NCI-H2196 (cell line): ENCODE results near the gene NEUROD2.
"Not testable (repeated sequence)": the region's sequence is repeated elsewhere in the genome, so short reads cannot be mapped to it uniquely, and the experiment has no call there.

Experiments used
- DNase-seq: peaks from one replicate; lab custom pipeline; 2025; ENCODE audit not compliant: unreplicated experiment; lab: John Stamatoyannopoulos, UW

NEUROD2 gene

DNA sequence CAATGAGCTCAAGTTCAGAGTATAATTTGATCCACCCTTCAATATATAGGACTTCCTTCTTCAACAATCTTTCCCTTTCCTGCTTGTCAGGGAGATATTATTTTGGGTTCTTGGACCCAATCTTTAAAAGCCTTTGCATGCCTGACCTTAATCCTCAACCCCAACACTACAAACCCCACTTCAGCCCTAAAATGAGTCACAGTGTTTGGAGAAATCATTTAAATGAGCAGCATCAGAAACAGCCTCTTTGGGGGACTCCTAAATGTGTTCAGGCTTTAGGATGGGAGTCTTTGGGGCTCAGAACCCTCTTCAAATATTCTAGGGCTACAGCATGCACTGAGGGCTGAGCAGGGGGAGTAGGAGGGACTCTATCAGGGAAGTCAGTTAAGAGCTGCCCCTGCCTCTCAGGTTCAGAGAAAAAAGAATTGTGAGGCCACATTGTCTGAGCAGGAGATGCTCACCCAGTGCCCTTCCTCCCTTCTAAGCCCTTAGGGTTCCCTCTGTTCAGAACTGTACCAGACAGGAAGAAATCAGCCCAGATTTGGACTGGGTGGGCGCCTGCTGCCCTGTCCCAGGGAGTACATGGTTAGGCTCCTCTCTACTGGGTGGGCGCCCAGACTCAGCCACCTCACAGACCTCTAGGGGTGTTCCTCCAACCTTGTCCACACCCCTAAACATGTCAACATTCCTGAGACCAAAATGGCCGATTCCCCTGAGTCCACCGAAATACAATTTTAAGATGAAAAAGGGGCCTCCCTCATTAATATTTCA, 5.0 kb downstream of the NEUROD2 start:
- DNase-seq, result no peak

DNA sequence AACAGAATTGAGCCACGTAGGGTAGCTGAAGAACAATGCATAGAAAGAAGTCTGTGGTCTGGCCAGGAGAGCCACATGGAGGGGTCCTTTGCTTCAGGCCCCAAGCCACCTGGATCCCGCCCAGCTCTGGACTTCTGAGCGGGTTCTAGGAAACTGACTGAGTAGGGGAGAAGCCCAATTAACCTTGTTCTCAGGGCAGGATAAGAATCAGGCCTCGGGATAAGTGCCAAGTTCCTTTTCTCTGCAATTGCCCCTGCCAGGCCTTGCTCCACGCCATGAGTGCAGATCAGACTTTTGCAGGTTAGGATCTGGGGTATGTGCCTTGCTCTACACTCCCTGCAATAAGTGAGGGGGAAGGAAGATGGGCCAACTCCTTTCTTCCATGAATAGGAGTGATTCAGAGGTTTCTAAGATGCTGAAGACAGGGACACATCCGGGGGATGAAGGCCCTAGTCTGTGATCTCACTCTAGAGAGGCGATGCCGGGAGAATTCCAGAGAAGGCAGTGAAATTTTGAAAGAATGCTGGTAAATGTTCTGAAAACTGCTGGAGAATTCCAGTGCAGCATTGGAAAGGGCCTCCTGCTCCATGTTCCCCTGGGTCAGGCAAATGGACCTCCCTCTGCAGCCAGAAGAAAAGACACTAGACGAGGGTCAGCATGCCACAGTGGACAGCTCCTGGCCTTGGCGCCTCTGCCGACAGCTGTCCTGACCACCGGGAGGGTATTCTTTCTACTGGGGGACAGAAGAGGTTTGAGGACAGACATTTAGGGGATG, 5.8 kb downstream of the NEUROD2 start:
- DNase-seq, result no peak

DNA sequence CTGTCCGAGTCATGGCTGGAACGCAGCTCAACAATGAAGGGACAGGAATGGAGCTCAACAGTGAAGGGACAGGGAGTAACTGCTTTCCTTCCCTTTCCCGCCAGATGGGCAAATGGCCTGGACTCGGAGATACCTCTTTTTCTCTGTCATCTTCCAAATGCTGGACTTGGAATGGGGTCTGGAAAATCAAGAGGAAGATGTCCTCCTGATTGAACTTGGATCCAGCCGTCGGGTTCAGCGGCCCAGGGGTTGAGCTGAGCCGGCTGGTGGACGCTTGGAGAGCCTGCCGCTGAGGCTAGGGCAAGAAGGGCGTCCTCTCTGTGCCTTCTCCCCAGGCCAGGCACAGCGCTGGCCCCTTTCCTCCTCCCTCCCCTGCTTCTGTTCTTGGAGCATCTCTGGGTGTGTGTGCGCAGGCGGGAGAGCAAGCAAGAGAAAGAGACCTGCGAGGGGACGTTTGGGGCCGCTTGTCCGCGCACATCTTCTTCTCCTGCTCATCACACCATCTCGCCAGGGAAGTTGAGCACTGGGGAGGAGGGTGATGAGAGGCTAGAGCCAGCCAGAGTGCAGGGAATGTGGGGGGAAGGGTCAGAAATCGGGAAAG, 6.6 kb downstream of the NEUROD2 start:
- no peak for DNase-seq

DNA sequence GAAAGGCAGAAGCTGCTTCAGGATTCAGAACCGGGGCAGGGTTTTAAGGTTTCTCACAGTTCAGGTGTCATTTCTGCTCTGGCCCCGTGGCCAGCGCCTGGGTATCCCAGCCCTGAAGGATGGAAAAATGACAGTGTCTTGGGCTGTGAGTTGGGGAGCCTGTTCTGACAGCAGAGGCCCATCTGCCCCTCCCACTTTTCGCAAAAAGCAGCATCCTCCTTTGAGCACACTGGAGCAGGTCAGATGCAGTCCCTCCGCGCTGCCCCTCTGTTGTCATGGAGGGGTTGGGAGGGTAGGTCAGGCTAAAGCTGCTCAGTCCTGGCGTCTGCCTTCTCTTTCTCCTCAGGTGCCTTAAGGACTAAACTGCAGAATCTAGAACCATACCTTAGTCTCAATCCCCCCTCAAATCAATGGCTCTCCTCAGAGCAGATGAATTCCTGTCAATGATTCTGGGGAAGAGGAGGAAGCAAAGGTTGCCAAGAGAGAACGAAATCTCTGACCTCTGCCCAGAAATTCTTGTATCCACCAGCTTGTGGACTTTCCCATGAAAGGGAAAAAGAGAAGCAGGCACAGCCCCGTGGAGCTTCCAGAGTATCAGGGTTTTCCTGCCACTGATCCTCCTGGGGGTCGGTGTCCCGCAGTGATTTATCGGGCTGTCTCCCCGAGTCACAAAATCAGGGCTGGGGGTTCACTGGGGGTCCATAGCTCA, 7.3 kb downstream of the NEUROD2 start:
- DNase-seq, result no peak

DNA sequence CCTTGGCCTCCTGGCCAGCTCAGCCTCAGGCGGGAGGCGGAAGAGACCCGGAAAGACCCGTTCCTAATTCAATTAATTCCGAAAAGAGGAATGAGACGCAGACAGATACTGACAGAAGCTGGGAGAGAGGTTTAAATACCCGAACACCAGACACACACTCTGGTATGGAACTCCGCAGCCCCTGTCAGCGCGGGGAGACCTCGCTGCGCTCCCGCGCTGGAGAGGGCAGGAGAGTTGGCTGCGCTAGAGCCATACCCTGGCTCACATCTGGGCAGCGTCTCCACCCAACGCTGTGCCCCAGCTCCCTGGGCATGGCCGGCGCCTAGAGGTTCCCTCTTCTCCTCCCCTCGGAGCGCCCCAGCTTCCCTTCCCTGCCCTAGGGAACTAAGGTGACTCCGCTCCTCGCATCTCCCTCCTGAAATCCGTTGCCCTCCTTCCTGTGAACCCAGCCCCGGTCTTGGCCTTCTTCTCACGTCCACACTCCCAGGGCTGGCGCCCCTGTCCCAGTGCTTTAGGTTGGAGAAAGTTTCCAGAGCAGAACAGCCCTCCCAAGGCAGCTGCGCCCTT, 8.0 kb downstream of the NEUROD2 start:
- DNase-seq, result no peak

DNA sequence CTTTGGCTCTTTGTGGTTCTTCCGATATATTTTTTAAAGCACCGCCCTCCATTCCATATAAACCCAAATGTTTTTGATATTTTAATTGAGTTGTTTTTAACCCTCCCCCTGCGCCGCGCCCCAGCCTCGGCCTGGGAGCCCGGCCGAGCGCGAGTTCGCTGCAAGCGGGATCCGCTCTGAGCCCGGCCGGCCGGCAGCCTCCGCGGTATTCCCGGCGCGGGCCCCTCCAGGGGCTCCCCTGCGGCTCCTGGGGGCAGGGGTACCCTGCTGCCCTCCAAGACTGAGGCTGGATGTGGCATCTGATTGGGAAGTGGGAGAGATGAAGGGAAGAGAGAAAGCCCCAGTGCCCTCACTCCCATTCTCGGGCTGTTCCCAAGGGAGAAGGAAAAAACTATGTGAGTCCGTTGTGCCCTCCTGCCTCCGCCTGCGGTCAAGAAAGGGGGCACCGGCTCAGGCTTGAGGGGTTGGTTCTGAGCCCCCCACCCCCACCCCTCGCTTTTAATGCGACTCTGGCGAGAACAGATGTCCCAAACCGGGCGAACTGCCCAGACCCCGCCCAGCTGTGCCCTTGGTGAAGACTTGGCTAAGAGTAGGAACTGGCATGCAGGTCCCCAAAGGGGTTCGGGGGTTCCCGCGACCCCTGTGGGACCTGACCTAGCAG, 8.6 kb downstream of the NEUROD2 start:
- DNase-seq, result no peak

DNA sequence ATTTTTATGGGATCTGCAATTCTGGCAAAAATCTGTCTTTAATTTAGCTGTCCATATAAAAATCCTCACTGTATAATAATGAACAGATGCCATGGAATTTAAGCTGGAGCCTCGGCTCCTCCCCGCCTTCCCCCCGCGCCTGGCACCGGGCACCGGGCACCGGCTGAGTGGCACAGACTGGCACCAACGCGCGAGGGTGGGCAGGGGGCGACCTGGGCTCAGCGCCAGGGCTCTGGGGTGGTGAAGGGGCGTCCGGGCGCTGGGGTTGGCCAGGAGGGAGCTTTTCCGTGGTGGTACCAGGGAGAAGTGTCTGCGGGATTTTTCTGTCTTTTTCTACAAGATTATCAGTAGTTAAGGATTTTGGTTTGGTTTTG, 9.1 kb downstream of the NEUROD2 start:
- DNase-seq, result no peak

DNA sequence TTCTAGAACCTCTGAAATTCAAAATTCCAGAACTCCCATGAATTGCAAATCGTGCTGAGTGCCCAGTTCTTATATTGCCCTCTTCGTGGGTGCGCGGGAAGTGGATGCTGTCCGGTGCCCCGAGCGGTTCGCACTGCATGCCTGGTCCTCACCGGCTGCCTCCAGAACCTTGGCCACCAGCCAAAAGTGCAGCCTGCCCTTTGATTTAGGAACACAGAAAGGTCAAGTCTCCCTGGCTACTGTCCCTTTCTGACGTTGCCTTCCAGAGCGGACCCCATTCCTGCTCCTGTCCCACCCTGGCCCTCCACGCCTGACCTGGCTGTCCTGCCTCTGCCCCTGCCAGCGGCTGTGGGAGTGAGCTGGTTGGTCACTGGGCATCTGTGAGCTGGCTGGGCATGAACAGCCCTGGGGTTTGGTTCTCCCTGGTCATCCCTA, 9.7 kb downstream of the NEUROD2 start:
- DNase-seq, result no peak

DNA sequence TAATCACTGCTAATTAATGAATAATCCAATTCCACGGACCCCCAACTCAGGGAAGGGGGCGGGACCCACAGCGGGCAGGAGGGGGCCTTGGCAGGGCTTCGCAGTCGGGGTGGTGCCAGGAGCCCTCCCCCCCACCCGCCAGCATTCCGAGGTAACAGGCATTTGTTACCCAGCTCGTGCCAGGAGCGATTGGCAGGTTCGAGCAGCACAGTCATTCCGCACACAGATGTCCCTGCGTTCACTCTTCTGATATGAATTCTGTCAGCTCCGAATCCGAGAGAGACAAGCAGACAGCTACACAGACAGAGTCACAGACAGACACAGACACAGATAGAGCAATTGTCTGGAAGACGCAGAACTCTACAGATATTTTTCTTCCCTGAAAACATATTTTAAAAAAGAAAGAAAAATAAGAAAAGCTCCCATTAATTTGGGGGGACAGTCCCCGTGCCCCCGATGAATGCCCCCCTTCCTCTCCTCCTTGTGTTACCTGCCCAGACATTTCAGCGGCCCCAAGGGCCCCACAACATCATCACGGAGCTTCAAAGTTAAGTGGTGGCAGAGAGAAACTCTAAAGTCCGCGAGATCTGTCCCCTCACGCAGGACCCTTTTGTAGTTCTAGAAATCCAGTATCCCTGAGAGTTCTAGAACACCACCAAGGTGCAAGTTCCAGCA, 10.2 kb downstream of the NEUROD2 start:
- no peak for DNase-seq

DNA sequence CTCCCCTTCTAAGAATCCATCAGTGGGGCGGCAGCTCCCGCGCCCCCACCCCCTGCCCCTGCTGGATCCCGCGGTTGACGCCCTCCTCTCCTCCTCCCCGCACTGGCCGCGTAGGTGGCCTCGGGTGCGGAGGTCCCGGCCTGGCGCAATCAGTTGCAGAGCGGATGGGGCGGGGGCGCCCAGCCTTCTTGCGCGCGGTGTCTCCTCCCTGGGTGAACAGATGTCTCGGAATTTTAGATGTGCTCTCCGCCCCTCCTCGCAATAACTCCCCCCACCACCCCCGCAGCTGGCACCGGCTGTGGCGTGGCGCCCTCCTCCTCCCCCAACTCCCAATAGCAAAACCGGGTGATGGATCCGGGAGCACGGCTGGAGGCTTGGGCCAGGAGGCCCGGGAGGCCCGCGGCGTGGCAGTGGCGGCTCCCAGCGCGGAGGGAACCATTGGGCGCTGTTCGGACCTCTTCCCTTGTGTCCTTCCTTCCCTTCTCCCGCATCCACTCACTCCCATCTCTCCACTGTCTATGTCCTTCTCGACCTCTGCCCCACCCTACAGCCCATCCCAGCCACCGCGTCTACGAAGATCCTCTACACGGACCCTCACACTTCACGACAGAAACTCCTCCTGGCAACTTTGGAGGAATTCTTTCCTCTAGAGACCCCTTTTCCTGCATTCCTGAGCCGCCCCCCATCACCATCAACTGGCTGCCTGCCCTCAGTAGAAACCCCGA, 11.0 kb downstream of the NEUROD2 start:
- DNase-seq, result no peak

DNA sequence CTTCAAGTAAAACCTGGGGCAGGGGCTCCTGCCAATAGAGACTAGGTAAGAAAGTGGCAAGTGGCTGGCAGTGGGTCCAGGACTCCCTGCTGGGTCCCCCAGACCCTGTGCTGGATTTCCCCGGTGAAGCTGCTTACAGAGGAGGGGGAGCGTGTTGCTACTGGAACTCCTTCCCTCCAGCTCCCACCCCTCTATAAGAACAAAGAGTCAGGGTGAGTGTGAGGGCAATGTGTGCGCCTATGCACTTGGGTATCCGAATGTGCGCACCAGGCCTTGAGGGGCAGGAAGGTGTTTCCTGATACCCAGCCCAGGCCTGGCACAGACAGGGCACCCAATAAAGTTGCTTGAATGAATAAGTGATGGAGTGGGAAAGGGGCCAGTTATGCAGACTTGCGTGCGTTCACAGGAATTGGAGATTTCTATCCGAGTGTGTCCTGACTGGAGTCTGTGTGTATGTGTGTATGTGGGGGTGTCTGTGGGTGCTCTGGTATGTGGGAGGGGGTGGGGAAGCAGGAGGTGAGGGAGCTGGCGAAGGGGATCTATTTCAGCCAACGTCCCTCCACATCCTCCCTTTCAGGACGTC, 11.7 kb downstream of the NEUROD2 start:
- DNase-seq, result no peak

DNA sequence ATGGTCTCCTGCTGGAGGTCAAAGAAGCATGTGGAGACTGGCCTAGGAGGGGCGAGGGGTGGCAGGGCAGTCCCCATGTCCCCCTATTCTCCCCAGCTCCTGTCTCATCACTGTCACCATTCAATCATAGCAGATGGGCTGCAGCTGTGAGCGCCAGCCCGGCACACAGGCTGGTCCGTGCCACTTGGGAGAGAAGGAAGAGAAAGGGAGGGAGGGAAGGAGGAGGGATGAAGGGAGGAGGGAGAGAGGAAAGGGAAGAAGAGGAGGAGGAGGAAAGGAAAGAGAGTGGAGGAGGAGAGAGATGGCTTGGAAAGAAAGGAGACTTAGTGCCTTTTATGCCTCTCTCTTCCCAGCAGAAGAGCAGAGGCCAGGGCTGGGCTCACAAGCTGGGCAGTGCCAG, 12.4 kb downstream of the NEUROD2 start:
- DNase-seq, result no peak

DNA sequence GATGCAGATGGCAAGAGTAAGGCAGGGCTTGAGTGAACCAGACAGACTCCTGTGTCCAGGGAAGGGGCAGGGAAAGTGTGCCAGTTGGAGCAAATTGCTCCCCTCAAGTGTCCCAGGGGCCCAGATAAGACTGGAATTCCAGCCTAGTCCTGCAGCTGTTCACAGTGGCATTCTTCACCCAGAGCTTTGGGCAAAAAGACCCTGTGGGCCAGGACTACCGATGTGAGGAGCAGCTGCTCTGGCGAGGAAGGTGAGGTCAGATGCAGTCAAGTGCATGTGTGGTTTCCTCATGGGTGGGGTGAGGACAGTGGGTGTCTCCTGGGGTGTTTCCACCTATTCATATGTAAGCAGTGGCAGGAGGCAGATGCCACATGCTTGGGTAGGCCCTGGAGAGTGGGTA, 14.3 kb downstream of the NEUROD2 start:
- no peak for DNase-seq

DNA sequence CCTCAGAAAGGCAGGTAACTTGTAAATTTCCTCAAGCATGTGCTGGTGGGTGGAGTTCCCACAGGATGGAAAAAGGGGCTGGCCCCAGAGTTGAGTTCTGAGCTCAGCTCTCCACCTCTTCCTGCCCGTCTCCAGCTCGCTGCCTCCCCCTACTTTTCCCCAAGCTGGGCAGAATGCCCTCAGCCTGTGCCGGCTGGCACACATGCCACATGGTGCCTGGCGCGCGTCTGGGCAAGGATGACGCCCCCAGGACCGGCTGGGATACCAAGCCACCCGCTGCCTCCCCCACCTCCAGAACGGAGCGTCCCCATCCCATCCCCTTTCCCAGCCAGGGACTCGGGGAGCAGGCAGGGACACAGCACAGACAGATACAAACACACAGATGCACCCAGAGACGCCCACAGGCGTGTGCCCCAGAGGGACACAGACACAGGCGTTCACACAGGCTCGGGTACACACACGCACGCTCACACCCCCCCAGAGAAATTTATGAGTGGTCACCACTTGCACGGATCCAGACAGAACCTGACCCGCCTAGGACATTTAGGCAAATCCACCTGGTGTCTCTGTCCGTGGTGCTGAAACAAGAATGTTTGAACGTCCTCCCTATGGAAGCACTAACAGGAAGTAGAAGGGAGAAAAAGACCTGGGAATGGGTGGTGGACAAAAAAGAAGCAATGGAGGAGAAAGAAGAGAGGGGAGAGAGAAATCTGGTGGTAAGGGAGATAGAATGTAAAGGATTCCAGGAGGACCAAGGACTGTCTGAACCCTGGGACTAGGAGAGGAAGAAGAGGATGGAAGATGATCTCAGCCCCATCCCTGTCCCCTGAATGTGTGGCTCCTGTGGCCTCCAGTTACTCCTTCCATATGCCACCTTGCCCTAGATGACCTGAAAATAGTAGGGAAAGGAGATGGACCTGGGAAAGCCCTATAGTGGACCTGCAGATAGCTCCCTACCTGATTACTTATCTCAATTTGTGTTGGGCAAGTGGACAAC, 15.5 kb downstream of the NEUROD2 start:
- DNase-seq, result peak; percentile 58

DNA sequence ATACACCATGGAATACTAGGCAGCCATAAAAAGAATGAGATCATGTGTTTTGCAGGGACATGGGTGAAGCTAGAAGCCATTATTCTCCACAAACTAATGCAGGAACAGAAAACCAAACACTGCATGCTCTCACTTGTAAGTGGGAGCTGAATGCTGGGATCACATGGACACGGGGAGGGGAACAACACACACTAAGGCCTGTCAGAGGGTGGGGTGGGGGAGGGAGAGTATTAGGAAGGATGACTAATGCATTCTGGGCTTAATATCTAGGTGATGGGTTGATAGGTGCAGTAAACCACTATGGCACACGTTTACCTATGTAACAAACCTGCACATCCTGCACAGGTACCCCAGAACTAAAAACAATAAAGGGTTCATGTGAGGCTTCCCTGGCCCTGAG, 17.5 kb downstream of the NEUROD2 start:
- not testable (repeated sequence) for DNase-seq

DNA sequence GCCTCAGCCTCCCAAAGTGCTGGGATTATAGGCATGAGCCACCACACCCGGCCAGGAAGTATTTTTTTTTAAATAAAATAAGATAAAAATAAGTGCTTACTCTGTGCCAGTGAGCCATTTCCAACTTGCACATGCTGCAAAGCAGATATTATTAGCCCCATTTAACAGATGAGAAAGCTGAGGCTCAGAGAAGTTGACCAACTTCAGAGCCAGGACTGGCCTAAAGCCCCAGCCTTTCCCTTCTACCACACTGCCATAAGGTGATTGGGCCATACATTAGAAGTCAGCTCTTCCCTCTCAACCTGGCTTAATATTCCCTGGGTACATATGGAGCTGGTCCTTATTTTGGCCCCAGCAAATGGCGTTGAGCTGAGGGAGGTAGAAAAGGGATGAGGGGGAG, 25.1 kb downstream of the NEUROD2 start:
- DNase-seq, result no peak

DNA sequence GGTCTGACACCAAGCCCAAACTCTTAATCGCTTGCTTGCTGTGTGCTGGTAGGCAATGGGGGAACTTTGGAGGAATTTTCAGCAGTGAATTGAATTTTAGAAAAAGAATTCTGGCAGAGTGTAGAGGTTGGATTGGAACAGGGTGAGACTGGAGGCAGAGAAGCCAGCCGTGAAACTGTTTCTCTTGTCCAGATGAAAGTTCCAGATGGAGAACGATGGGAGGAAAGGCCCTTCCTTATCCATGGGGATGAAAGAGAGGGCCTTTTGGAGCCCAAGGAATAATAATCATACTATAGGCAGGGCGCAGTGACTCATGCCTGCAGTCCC, 26.0 kb downstream of the NEUROD2 start:
- no peak for DNase-seq
